TTC549 (cell line): Measurements from ENCODE around the gene ZFAND2A.
"Not testable (repeated sequence)": the region's sequence is repeated elsewhere in the genome, so short reads cannot be mapped to it uniquely, and the experiment has no call there.

Source experiments
- FAIRE-seq: peaks from 2 replicates; lab custom pipeline; 2012; peaks lifted over from hg19 to GRCh38; lab: Jason Lieb, UNC

Gene ZFAND2A

GRCh38 chr7:1151156-1151555 lies 8.8 kb downstream of the ZFAND2A start:
- FAIRE-seq = no peak

- FAIRE-seq = no peak
These were observed 9.5 kb downstream of the ZFAND2A start for GRCh38 chr7:1150400-1151002.

DNA sequence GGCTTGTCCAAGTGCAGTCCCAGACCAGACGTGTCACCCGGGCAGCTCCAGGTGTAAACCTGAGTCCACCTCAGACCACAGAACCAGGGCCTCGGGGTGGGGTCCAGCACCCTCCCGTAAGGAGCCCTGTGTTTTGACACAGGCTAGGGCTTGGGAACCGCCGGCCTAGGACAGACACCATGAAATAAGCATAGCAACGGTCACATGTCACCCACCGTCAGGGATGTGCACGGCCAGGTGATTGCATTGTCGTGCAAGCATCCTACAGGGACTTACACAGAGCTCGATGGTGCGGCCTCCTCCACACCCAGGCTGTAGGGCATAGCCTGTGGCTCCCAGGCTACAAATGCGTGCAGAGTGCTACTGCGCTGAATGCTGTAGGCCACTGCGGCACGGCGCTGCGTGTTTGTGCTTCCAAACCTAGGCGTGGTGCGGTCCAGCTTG lies 10.6 kb downstream of the ZFAND2A start:
- FAIRE-seq = no peak

GRCh38 chr7:1147873-1148272 lies 12.1 kb downstream of the ZFAND2A start:
- FAIRE-seq = not testable (repeated sequence)

DNA sequence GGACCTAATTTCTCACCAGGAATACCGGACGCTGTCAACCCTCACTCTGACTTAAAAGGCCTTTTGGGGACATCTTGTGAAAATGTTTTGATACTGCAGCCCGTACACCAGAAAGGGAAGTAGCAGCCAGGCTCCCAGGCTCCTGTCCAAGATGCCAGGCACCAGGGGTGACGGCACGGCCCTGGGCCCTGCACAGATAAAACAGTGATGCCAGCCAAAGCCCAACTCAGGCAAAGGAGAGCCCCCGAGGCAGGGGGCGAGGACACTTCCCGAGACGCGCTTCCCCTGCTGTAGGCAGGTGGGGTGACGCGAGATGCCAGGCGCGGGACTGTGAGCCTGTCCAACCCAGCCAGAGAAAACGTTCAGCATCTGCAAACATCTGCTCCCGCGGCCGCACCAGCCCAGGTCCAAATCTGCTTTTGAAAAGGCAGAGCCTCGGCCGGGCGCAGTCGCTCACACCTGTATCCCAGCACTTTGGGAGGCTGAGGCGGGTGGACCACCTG lies 15.7 kb downstream of the ZFAND2A start:
- FAIRE-seq = no peak

- not testable (repeated sequence) for FAIRE-seq
These were observed 17.0 kb downstream of the ZFAND2A start for GRCh38 chr7:1143031-1143430.

DNA sequence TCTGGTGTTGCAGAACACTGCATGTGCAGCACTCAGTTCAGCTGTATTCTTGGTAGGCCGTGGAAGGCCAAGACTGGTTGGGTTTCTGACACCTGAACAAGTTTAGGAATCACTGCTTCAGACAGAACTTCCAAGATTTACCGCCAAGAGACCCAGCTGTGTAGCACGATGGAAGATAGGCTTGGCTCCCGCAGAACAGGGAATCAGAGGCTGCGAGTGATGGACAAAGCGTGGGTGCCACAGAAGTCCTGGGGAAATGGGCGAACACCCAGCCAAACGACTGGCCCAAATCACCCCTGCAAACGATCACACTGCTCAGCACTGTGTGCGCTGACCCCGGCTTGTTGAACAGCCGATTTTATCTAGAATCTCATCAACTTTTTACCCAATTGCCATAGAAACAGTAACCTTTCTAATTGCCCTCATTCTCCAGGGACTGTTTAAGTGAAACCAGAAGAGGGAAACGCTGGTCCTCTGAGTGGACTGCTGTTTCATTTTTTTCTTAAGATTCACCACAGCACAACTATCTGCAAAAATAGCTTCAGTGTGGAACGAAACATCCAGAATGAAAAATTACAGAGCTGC lies 17.9 kb downstream of the ZFAND2A start:
- FAIRE-seq = no peak

DNA sequence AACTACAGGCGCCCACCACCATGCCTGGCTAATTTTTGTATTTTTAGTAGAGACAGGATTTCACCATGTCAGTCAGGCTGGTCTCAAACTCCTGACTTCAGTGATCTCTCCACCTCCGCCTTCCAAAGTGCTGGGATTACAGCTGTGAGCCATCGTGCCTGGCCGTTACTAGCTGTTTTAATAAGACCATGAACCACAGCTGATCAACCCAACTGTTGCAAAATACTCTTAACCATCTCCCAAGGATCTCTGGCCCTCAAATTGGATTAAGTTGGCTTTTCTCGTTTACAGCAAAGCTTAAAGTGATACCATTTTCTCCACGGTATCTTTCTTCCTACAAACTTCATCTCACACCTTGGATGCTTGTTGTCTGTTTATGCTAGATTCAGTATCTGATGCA lies 18.3 kb downstream of the ZFAND2A start:
- no peak for FAIRE-seq

GRCh38 chr7:1140476-1141104 lies 19.4 kb downstream of the ZFAND2A start:
- FAIRE-seq = no peak

DNA sequence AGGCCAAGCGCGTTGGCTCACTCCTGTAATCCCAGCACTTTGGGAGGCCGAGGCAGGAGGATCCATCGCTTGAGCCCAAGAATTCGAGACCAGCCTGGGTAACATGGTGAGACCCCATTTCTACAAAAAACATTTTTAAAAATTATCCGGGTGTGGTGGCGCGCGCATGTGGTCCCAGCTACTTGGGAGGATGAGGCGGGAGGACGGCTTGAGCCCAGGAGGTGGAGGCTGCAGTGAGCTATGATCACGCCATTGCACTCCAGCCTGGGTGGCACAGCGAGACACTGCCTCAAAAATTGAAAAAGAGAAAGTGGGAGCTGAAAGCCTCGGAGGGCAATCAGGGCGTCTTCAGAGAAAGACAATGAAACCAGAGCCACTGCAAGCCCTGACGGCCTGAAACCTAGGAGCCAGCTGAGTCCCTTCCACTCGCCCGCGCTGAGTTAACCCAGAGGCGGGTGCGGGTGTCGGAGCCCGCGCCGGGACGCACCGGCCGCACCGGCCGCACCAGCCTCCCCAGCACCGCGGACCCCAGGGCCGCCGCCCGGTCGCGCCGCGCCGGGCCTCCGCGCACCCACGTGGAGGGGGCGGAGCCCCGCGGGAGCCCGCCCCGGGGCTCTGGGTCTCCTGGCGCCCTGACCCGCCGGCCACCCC lies 22.4 kb downstream of the ZFAND2A start:
- FAIRE-seq = no peak

DNA sequence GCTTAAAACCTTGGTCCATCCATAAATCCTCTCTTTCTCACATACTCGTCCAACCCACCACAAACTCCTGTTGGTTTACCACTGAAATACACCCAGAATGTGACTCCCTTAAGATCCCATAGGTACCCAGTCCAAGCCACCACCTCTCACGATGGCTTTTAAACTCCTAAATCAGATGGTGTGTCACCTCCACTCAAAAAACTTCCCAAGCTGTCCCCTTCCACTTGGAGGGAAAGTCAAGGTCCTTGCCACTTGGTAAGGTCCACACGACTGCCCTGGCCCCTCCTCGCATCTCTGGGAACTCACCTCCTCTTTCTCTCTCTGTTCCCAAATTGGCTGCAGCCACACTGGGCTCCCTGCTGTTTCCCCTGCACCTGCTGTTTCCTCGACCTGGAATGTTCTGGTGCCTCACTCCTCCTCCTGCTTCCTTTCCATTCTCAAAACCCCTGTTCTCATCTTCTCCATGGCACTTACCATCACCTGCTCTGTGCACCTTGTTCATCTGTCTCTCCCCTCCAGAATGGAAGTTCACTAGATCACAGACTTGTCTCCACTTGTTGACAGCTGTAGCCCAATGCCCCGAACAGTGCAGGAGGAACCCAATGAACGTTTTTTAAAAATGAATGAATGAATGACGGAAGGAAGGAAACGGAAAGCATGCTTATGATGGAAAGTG lies 23.0 kb downstream of the ZFAND2A start:
- FAIRE-seq = no peak

- FAIRE-seq = no peak
These were observed 25.0 kb downstream of the ZFAND2A start for GRCh38 chr7:1134951-1135350.

DNA sequence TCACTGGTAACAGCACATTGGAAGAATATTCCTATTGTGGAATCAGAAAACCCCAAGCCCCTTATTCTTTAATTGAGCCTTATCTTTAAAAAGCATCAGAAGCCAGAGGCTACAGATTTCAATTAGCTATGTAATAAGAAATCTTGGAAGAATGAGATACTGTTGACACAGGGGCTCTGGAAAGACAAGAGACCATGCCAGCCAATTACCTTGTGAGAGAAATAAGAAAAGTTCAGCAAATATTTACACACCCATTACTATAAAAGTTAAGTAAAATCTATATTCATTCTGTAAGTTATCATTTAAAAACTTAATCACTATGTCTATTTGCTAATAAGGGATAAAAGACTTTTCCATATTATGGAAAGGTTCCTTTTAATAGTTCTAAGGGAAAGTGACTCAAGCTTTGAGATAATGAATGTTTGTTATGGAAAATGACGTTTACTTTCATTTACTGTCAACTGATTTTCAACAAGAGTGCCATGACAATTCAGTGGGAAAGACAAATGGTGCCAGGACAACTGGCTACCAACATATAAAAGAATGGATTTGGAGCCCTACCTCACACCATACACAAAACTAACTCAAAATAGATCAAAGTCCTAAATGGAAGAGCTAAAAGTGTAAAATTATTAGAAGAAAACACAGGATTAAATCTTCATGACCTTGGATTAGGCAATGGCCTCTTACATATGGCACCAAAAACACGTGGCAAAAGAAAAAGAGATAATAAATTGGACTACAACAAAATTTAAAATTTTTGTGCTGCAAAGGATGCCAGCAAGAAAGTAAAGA lies 28.3 kb downstream of the ZFAND2A start:
- no peak for FAIRE-seq

DNA sequence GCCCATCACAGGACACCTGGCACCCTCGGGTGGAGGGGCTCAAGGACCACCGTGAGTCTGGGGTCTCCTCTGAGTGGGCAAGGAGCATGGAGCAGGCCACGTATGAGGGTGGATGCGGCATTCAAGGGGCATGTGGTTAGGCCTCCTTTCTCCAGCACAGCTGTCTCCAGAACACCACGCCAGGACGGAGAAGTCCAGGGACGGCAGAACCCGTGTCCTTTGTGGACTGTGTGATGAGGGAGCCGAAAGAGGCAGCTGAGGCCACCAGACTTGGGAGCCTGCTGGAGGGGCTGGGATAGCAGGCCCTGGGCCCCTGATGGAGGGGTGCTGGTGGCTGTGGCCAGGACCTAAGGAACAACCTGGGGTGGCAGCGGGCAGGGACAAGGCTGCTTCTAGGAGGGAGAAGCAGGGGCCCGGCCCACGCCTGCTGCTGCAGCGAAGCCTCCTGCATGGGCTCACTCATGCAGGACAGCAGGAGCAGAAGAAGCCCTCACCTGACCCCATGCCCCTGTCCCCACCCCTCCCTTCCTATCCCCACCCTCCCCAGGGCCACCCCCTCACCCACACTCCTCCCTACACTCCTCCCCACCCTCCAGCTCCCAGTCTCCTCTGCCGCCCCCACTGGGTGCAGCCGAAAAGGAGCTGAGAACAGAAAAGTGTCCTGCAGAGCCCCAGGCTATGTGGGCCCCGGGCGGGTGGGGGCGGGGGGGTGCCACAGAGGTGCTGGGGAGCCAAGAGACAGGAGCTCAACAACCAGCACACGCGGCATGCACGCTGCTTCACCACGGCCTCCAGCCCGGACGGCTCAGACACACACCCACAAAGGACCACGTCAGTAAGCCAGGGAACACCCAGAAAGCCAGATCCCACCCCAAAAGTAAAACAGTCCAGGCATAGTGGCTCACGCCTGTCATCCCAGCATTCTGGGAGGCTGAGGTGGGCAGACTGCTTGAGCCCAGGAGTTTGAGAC lies 29.7 kb downstream of the ZFAND2A start:
- no peak for FAIRE-seq

- FAIRE-seq = no peak
These were observed 30.6 kb downstream of the ZFAND2A start for GRCh38 chr7:1129431-1129830.

- FAIRE-seq = no peak
These were observed 33.0 kb downstream of the ZFAND2A start for GRCh38 chr7:1127001-1127400.

GRCh38 chr7:1125603-1125969 lies 34.4 kb downstream of the ZFAND2A start:
- FAIRE-seq = no peak

DNA sequence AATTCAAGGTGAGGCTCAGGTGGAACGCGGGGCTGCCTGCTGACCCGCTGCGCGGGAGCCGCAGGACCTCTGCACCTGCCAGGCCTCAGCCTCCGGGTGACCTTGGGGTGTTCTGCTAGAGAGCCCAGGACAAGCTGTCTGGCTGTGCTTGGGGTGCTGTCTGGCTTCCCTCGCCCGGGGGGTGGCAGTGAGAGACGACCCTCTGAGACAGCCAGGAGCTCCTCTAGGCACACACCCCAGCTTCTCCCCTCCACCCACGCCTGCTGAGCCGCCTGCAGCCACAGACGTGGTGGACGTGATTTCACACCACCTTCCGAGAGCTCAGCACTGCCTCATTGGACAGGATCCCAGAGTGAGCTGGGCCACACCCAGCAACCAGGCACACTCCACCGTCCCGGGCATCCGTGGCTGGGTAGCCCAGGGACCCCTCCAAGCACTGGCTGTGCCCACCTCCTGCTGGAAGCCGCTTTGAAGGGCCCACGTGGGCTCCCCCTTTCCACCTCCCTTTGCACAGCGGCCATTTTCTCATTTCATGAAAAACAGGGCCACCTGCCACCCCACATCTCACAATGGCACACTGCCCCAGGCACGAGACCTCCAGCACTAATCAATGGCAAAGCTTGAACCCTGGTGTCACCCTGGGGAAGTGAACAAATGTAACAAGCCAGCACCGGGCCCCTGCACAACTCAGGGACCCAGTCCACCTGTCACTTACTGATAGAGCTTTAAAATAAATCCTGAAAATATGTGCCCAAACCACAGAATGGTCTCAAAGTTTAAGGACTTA lies 35.0 kb downstream of the ZFAND2A start:
- no peak for FAIRE-seq

DNA sequence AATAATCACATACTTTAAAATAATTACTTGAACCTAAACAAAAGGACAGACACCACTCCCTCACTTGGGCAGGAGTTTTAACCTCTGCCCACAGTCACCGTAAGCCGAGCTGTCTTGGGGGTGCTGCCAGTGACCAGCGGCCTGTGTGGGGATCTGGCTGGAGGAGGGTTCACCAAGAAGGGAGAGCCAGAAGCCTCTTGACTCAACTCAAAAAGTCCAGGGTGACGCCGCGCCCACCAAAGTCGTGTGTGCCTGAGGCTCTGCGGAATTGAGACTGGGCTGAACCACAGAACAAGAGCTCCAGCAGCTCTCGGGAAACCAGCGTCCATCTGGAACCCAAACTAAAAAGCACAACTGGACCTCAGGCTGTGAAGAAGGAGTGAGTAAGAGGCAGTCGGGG lies 35.8 kb downstream of the ZFAND2A start:
- no peak for FAIRE-seq

DNA sequence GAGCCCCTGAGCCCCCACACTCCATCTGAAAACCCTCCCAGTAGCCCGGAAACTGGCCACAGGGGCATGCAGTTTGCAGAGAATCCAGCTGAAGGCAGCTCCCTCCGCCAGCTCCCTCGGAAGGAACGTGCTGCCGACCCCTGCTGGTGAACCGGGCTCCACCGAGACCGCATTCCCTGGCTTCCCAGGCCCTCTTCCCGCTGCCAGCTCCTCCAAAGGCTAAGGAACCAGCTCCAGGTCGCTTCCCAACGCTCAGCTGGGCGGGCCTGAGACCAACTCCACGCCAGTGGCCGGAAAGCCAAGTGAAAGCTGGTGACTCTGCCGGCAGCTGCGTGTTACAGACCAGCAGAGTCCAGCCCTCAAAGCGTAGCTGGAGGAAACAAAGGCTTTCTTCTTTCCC lies 36.3 kb downstream of the ZFAND2A start:
- FAIRE-seq = no peak
